OCI-LY3 (cell line): ENCODE results near the gene HSD17B12.

ENCODE experiments used
- H2AFZ ChIP-seq: fragments of 200-600, 300-600 bp; shearing (Covaris generic); 2 replicates; pipeline ENCODE4 v1.6.0; 2014; ENCODE audit warnings: antibody characterized with exemption, low read depth, low read length
- H3K27ac ChIP-seq: fragments of 200-600, 300-600 bp; sonication (generic); 2 replicates; pipeline ENCODE4 v1.5.1; 2014; ENCODE audit warnings: mild to moderate bottlenecking, low read length, moderate library complexity, mixed read lengths
- H3K27me3 ChIP-seq: fragments of 200-600, 300-600 bp; sonication (generic); 2 replicates; pipeline ENCODE4 v1.6.1; 2014; ENCODE audit warnings: low read depth, low read length, mixed read lengths
- H3K36me3 ChIP-seq: fragments of 200-600, 300-600 bp; sonication (generic); replicated peaks from 2 replicates; pipeline ENCODE3; 2014; ENCODE audit warnings: low read depth, low read length, mixed read lengths
- H3K4me1 ChIP-seq: fragments of 300-600, 200-600 bp; sonication (generic); 2 replicates; pipeline ENCODE4 v1.6.1; 2014; ENCODE audit warnings: low read length, mixed read lengths
- H3K4me2 ChIP-seq: fragments of 200-600, 300-600 bp; sonication (generic); 2 replicates; pipeline ENCODE4 v1.6.1; 2014; ENCODE audit warnings: low read length, mixed read lengths
- H3K4me3 ChIP-seq: fragments of 300-600, 200-600 bp; sonication (generic); 2 replicates; pipeline ENCODE4 v1.5.1; 2014; ENCODE audit warnings: antibody characterized with exemption, mild to moderate bottlenecking, low read length, moderate library complexity
- H3K79me2 ChIP-seq: fragments of 300-600, 200-600 bp; shearing (Covaris generic); 2 replicates; pipeline ENCODE4 v1.6.1; 2014; ENCODE audit warnings: mild to moderate bottlenecking, low read length, mixed read lengths
- H3K9ac ChIP-seq: fragments of 300-600, 200-600 bp; shearing (Covaris generic); 2 replicates; pipeline ENCODE4 v1.6.0; 2014; ENCODE audit warnings: mild to moderate bottlenecking, low read length, moderate library complexity
- H3K9me3 ChIP-seq: fragments of 200-600, 300-600 bp; shearing (Covaris generic); 2 replicates; pipeline ENCODE4 v1.6.1; 2014; ENCODE audit warnings: low read length, mixed read lengths; ENCODE audit not compliant: insufficient read depth
- H4K20me1 ChIP-seq: fragments of 200-600, 300-600 bp; sonication (generic); 2 replicates; pipeline ENCODE4 v1.6.1; 2016; ENCODE audit warnings: low read length, mixed read lengths; ENCODE audit not compliant: insufficient read depth
- EZH2phosphoT487 ChIP-seq: fragments of 200-600 bp; shearing (Covaris generic); IDR thresholded peaks from 2 replicates; pipeline ENCODE4 v1.6.1; 2018; ENCODE audit warnings: antibody characterized with exemption, mixed run types, low read depth
- TF ChIP-seq, protein P1 (sequence below): fragments of 200-600, 300-600 bp; sonication (generic); IDR thresholded peaks from 2 replicates; pipeline ENCODE4 v1.5.1; 2014; ENCODE audit warnings: antibody characterized with exemption, low read length, low read depth

The HSD17B12 gene

GRCh38 chr11:43787824-43788223 lies 107.3 kb downstream of the HSD17B12 start:
- peaks cover 2% of the 10 kb centered on the region for H3K79me2 ChIP-seq
- H3K4me1 ChIP-seq, result peaks cover 14% of the 10 kb centered on the region
- TF ChIP-seq, protein P1, sequence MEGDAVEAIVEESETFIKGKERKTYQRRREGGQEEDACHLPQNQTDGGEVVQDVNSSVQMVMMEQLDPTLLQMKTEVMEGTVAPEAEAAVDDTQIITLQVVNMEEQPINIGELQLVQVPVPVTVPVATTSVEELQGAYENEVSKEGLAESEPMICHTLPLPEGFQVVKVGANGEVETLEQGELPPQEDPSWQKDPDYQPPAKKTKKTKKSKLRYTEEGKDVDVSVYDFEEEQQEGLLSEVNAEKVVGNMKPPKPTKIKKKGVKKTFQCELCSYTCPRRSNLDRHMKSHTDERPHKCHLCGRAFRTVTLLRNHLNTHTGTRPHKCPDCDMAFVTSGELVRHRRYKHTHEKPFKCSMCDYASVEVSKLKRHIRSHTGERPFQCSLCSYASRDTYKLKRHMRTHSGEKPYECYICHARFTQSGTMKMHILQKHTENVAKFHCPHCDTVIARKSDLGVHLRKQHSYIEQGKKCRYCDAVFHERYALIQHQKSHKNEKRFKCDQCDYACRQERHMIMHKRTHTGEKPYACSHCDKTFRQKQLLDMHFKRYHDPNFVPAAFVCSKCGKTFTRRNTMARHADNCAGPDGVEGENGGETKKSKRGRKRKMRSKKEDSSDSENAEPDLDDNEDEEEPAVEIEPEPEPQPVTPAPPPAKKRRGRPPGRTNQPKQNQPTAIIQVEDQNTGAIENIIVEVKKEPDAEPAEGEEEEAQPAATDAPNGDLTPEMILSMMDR, result no peak
- no peak for TF ChIP-seq EZH2phosphoT487
- peaks cover 4% of the 10 kb centered on the region for H3K9me3 ChIP-seq
- peak overlapping the region; percentile 26; the same call in 1 of the 2 replicates for H3K27ac ChIP-seq
- no peaks in the 10 kb centered on the region for H3K27me3 ChIP-seq
- no peak overlapping the region for H3K4me3 ChIP-seq
- peak overlapping the region; percentile 0; the same call in 1 of the 2 replicates for H3K9ac ChIP-seq
- peak overlapping the region; percentile 31 for H3K4me2 ChIP-seq
- H3K36me3 ChIP-seq, result peaks cover 53% of the 10 kb centered on the region
- H4K20me1 ChIP-seq, result no peaks in the 10 kb centered on the region; the same call in 1 of the 2 replicates
- no peak overlapping the region for H2AFZ ChIP-seq

DNA sequence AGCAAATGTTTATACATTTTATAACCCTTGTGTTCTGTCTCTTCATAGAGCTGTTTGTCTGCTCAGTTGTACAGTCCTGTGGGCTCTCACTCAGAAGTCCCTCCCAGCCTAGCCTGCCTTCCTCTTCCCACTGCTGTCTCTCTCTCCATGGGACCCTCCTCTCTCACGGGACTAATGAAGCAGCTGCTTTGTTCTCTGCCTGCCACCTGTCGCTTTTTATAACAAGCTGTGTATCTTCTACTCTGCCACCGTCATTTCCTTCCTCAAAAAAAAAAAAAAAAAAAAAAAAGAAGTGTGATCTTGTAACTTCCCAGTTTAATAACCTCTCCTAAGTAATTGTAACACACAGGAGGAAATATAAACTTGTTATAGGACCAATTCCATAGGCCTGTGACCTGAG lies 107.9 kb downstream of the HSD17B12 start:
- no peak overlapping the region for H3K4me3 ChIP-seq
- TF ChIP-seq, protein P1, result no peak
- TF ChIP-seq EZH2phosphoT487, result no peak
- H3K4me2 ChIP-seq, result peak overlapping the region; percentile 31; the same call in 1 of the 2 replicates

DNA sequence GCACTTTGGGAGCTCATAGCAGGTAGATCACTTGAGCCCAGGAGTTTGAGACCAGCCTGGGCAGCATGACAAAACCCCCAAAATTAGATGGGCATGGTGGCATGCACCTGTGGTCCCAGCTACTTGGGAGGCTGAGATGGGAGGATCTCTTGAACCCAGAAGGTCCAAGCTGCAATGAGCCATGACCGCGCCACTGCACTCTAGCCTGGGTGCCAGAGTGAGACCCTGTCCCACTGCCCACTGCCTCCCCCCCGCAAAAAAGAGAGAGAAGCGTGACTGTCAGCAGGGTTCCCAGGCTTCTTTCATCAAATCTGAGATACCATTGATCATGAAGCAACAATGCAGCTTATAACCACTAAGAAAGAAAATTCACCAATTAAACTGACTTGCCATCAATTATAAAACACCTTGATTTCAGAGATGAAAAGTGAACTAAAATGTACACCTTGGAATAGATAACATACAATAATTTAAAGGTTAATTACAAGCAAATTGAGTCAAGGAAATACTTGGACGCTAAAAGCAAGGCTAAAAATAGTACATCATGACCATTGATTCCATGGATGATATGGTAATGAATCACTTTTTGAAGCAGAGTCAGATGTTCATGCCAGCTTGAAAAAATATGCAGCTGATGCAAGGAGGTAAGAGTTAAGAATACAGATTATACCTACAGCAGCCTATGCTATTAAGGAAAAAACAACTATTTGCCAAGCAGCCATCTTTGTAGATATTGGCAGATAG lies 109.3 kb downstream of the HSD17B12 start:
- TF ChIP-seq, protein P1, result no peak
- no peak for TF ChIP-seq EZH2phosphoT487
- peaks cover 2% of the 10 kb centered on the region for H3K79me2 ChIP-seq
- no peak overlapping the region for H3K9ac ChIP-seq
- no peak overlapping the region for H3K4me2 ChIP-seq
- no peaks in the 10 kb centered on the region for H3K9me3 ChIP-seq
- H3K36me3 ChIP-seq, result peaks cover 44% of the 10 kb centered on the region
- peaks cover 5% of the 10 kb centered on the region; the same call in 1 of the 2 replicates for H4K20me1 ChIP-seq
- no peak overlapping the region for H3K4me3 ChIP-seq
- no peaks in the 10 kb centered on the region for H3K27me3 ChIP-seq
- no peak overlapping the region for H3K27ac ChIP-seq
- peaks cover 25% of the 10 kb centered on the region for H3K4me1 ChIP-seq
- no peak overlapping the region for H2AFZ ChIP-seq

More for the DNA sequence above, 107.9 kb downstream of the HSD17B12 start:
- Histone ChIP-seq H2AFZ (no peak overlapping the region), H3K4me1 (peaks cover 20% of the 10 kb centered on the region), H4K20me1 (no peaks in the 10 kb centered on the region; the same call in 1 of the 2 replicates), H3K36me3 (peaks cover 50% of the 10 kb centered on the region), H3K27ac (peak overlapping the region; percentile 26; the same call in 1 of the 2 replicates), H3K79me2 (peaks cover 2% of the 10 kb centered on the region), H3K27me3 (no peaks in the 10 kb centered on the region), H3K9ac (peak overlapping the region; percentile 0; the same call in 1 of the 2 replicates), H3K9me3 (peaks cover 4% of the 10 kb centered on the region)

DNA sequence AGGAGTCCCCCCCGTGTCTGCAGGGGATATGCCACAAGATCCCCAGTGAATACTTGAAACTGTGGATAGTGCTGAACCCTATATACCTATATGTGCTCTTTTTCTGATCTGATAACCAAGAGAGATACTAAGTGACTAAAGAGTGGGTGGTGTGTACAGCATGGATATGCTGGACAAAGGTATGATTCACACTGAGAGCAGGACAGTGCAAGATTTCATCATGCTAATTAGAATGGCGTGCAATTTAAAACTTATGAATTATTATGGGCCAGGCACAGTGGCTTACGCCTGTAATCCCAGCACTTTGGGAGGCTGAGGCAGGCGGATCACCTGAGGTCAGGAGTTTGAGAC lies 109.9 kb downstream of the HSD17B12 start:
- Histone ChIP-seq H3K4me1 (peaks cover 25% of the 10 kb centered on the region), H3K4me3 (no peak overlapping the region), H3K9me3 (no peaks in the 10 kb centered on the region), H3K27me3 (no peaks in the 10 kb centered on the region), H3K79me2 (peaks cover 2% of the 10 kb centered on the region), H3K4me2 (no peak overlapping the region), H3K9ac (no peak overlapping the region), H2AFZ (no peak overlapping the region), H3K27ac (no peak overlapping the region), H4K20me1 (peaks cover 5% of the 10 kb centered on the region; the same call in 1 of the 2 replicates), H3K36me3 (peaks cover 45% of the 10 kb centered on the region)
- TF ChIP-seq, protein P1, result no peak
- TF ChIP-seq EZH2phosphoT487, result no peak
